Gastrocnemius medialis (tissue), 4 donors: ENCODE measurements around the gene CLSTN2. TPM values are rescaled to one million over a fixed set of nuclear protein-coding genes. Genes with fewer than 3 reads are reported as not detected.

ENCODE experiments used
- ATAC-seq, 2 donors: fragments of 150-250 bp; one replicate each; pipeline ENCODE4 v1.9.1; 2016
- DNase-seq, 2 donors: peaks; one replicate each; pipeline ENCODE4 v3.0.0-alpha.2; 2019
- H3K27ac ChIP-seq, 4 donors: fragments of 200-600 bp; sonication (generic); 1 replicate in 1 of 4; 2 replicates in 3 of 4; pipeline ENCODE4 v1.5.1; 2016 to 2018; ENCODE audit warnings: mild to moderate bottlenecking in 2 of 4, moderate library complexity in 1 of 4
- H3K27me3 ChIP-seq, 3 donors: fragments of 200-600 bp; sonication (generic) in 2 of 3; 1 replicate in 1 of 3; 2 replicates in 2 of 3; pipeline versions ENCODE4 v1.5.1 to v1.6.0; 2016 to 2019; ENCODE audit warnings: mild to moderate bottlenecking in 1 of 3, moderate library complexity in 1 of 3
- H3K36me3 ChIP-seq, 2 donors: fragments of 200-600 bp; sonication (generic) in 1 of 2; one replicate each; pipeline ENCODE4 v1.5.1; 2017 to 2018
- H3K4me1 ChIP-seq, 2 donors: fragments of 200-600 bp; sonication (generic) in 1 of 2; one replicate each; pipeline ENCODE4 v1.5.1; 2016 to 2017; ENCODE audit warnings: mild to moderate bottlenecking in 2 of 2
- H3K4me3 ChIP-seq, 4 donors: fragments of 200-600 bp; sonication (generic) in 3 of 4; 1 replicate in 1 of 4; 2 replicates in 3 of 4; pipeline ENCODE4 v1.5.1; 2016 to 2019; ENCODE audit warnings: mild to moderate bottlenecking in 2 of 4
- H3K9me3 ChIP-seq, 3 donors: fragments of 200-600 bp; sonication (generic) in 2 of 3; 1 replicate in 1 of 3; 2 replicates in 2 of 3; pipeline ENCODE4 v1.5.1; 2016 to 2019
- CTCF ChIP-seq, 5 experiments: fragments of 450-650 bp in 3 of 5; fragments of 200-600 bp in 2 of 5; sonication (generic) in 2 of 5; IDR thresholded peaks in 4 of 5; conservative IDR thresholded peaks in 1 of 5; 1 replicate in 4 of 5; 2 replicates in 1 of 5; pipeline ENCODE4 v1.5.1; 2016 to 2019; ENCODE audit warnings: antibody characterized with exemption in 5 of 5, mild to moderate bottlenecking in 3 of 5, moderate library complexity in 3 of 5
- POLR2A ChIP-seq, 2 donors: fragments of 450-650 bp; IDR thresholded peaks; one replicate each; pipeline ENCODE4 v1.6.1; 2017; ENCODE audit warnings: antibody characterized with exemption in 2 of 2, mild to moderate bottlenecking in 2 of 2, moderate library complexity in 2 of 2
- in situ Hi-C, 4 donors: fragments of 200-750 bp; cut with MboI; loops; one replicate each; pipeline versions ENCODE4 v1.15.0 to v1.8.0; 2017; ENCODE audit warnings: low sequenced_read_pairs in 4 of 4
- intact Hi-C: fragments of 100-400 bp; cut with DNase I; formaldehyde crosslinking; loops from one replicate; pipeline ENCODE4 v1.15.1; 2023; ENCODE audit warnings: low total_unique reads
- total RNA-seq, 4 donors: library from RNA; depleted of rRNA; stranded (reverse); fragments of >200 nt; gene quantifications; one replicate each; pipeline versions ENCODE4 v1.1.0 to v1.2.3, GENCODE V29; 2016

CLSTN2 gene
- total RNA-seq, 4 donors from 2014 or later: 1.1 to 4.9 (median 4.0) TPM

- intact Hi-C loops (no loop called here), in situ Hi-C loops (loop anchor here in 1 of 4 donors (10.0 kb wide), 1 partner anchor 61 kb away; no protein-coding TSS in a partner anchor)
- Histone ChIP-seq H3K9me3 (no peaks in the 10 kb centered on the region), H3K4me3 (no peak overlapping the region), H3K27me3 (no peaks in the 10 kb centered on the region), H3K27ac (no peak overlapping the region), H3K36me3 (no peaks in the 10 kb centered on the region), H3K4me1 (no peaks in the 10 kb centered on the region)
- DNase-seq (no peak), ATAC-seq (no peak)
- TF ChIP-seq POLR2A (IDR thresholded peaks at IDR 0.05): no peak
- no peak for TF ChIP-seq CTCF (IDR thresholded peaks at IDR 0.05 in 4 of 5, conservative IDR thresholded peaks at IDR 0.05 in 1 of 5)
Observed at GRCh38 chr3:140396110-140396509, 461.1 kb downstream of the CLSTN2 start.

- TF ChIP-seq POLR2A (IDR thresholded peaks at IDR 0.05) (no peak), CTCF (IDR thresholded peaks at IDR 0.05 in 4 of 5, conservative IDR thresholded peaks at IDR 0.05 in 1 of 5) (no peak)
- in situ Hi-C loops: loop anchor here in 1 of 4 donors (10.0 kb wide), 1 partner anchor 63 kb away; no protein-coding TSS in a partner anchor
- ATAC-seq: no peak
- H3K27me3 ChIP-seq: no peaks in the 10 kb centered on the region
- H3K27ac ChIP-seq: no peak overlapping the region
- H3K9me3 ChIP-seq: no peaks in the 10 kb centered on the region
- no peak overlapping the region for H3K4me3 ChIP-seq
- intact Hi-C loops: no loop called here
- no peaks in the 10 kb centered on the region for H3K4me1 ChIP-seq
- H3K36me3 ChIP-seq: no peaks in the 10 kb centered on the region
- no peak for DNase-seq
Observed at GRCh38 chr3:140397847-140398246, 462.9 kb downstream of the CLSTN2 start.

GRCh38 chr3:140398387-140398786, 463.4 kb downstream of the CLSTN2 start:
- Histone ChIP-seq H3K36me3 (no peaks in the 10 kb centered on the region), H3K27me3 (no peaks in the 10 kb centered on the region), H3K9me3 (no peaks in the 10 kb centered on the region), H3K4me1 (no peaks in the 10 kb centered on the region), H3K4me3 (no peak overlapping the region), H3K27ac (no peak overlapping the region)
- intact Hi-C loops: no loop called here
- DNase-seq (no peak), ATAC-seq (no peak)
- TF ChIP-seq POLR2A (IDR thresholded peaks at IDR 0.05) (no peak), CTCF (IDR thresholded peaks at IDR 0.05 in 4 of 5, conservative IDR thresholded peaks at IDR 0.05 in 1 of 5) (no peak)
- in situ Hi-C loops: loop anchor here in 1 of 4 donors (10.0 kb wide), 1 partner anchor 64 kb away; no protein-coding TSS in a partner anchor

- Histone ChIP-seq H3K27me3 (no peaks in the 10 kb centered on the region), H3K36me3 (no peaks in the 10 kb centered on the region), H3K27ac (no peak overlapping the region), H3K4me1 (no peaks in the 10 kb centered on the region), H3K4me3 (no peak overlapping the region), H3K9me3 (no peaks in the 10 kb centered on the region)
- TF ChIP-seq CTCF (IDR thresholded peaks at IDR 0.05 in 4 of 5, conservative IDR thresholded peaks at IDR 0.05 in 1 of 5): no peak
- ATAC-seq: no peak
- intact Hi-C loops: no loop called here
- no peak for DNase-seq
- in situ Hi-C loops: loop anchor here in 1 of 4 donors (10.0 kb wide), 1 partner anchor 65 kb away; no protein-coding TSS in a partner anchor
Observed at GRCh38 chr3:140399871-140400270, 464.9 kb downstream of the CLSTN2 start.

GRCh38 chr3:140403079-140403478, 468.1 kb downstream of the CLSTN2 start:
- in situ Hi-C loops (no loop called here), intact Hi-C loops (no loop called here)
- Histone ChIP-seq H3K27me3 (no peaks in the 10 kb centered on the region), H3K4me3 (no peak overlapping the region), H3K36me3 (no peaks in the 10 kb centered on the region), H3K9me3 (no peaks in the 10 kb centered on the region), H3K4me1 (no peaks in the 10 kb centered on the region), H3K27ac (no peak overlapping the region)
- ATAC-seq (no peak), DNase-seq (no peak)
- no peak for TF ChIP-seq POLR2A (IDR thresholded peaks at IDR 0.05)
- TF ChIP-seq CTCF (IDR thresholded peaks at IDR 0.05 in 4 of 5, conservative IDR thresholded peaks at IDR 0.05 in 1 of 5): no peak
